Loucy (cell line): Measurements from ENCODE around the gene XKR7.
"Not testable (repeated sequence)": the region's sequence is repeated elsewhere in the genome, so short reads cannot be mapped to it uniquely, and the experiment has no call there.

Experiments
- H2AFZ ChIP-seq: fragments of 200-600 bp; sonication (generic); 2 replicates; pipeline ENCODE4 v1.6.0; 2016; ENCODE audit warnings: antibody characterized with exemption, mild to moderate bottlenecking, low read length, moderate library complexity
- H3F3A ChIP-seq: fragments of 200-600 bp; 2 replicates; pipeline ENCODE4 v1.6.0; 2016; ENCODE audit warnings: antibody characterized with exemption, low read depth, mild to moderate bottlenecking
- H3K27me3 ChIP-seq: fragments of 200-600 bp; sonication (generic); 2 replicates; pipeline ENCODE4 v1.6.1; 2014; ENCODE audit warnings: low read length, mild to moderate bottlenecking; ENCODE audit not compliant: insufficient read depth, poor library complexity, severe bottlenecking
- H3K36me3 ChIP-seq: fragments of 200-600 bp; sonication (generic); 2 replicates; pipeline ENCODE4 v1.6.1; 2016; ENCODE audit warnings: low read length; ENCODE audit not compliant: insufficient read depth
- H3K4me1 ChIP-seq: fragments of 200-600 bp; sonication (generic); 2 replicates; pipeline ENCODE4 v1.5.1; 2014; ENCODE audit warnings: low read length, mild to moderate bottlenecking; ENCODE audit not compliant: insufficient read depth, poor library complexity, severe bottlenecking
- H3K4me2 ChIP-seq: fragments of 200-600 bp; sonication (generic); 2 replicates; pipeline ENCODE4 v1.6.0; 2014; ENCODE audit warnings: antibody characterized with exemption, low read length, low read depth, mild to moderate bottlenecking; ENCODE audit not compliant: poor library complexity, severe bottlenecking
- H3K4me3 ChIP-seq: fragments of 200-600 bp; sonication (generic); 2 replicates; pipeline ENCODE4 v1.5.1; 2014; ENCODE audit warnings: low read length, mild to moderate bottlenecking, mixed read lengths; ENCODE audit not compliant: poor library complexity, severe bottlenecking
- H3K79me2 ChIP-seq: fragments of 200-600 bp; sonication (generic); 2 replicates; pipeline ENCODE4 v1.6.1; 2014; ENCODE audit warnings: low read length; ENCODE audit not compliant: insufficient read depth
- H3K9ac ChIP-seq: fragments of 200-600 bp; sonication (generic); 2 replicates; pipeline ENCODE4 v1.6.0; 2014; ENCODE audit warnings: mild to moderate bottlenecking, low read depth, low read length, moderate library complexity; ENCODE audit not compliant: poor library complexity, severe bottlenecking
- H3K9me2 ChIP-seq: fragments of 200-600 bp; sonication (generic); replicated peaks from 2 replicates; pipeline ENCODE4 v1.6.1; 2016; ENCODE audit warnings: low read depth, low read length, mixed read lengths
- H3K9me3 ChIP-seq: fragments of 200-600 bp; sonication (generic); 2 replicates; pipeline ENCODE4 v1.6.1; 2014; ENCODE audit warnings: mild to moderate bottlenecking, antibody characterized with exemption, low read length, low read depth; ENCODE audit not compliant: insufficient read depth
- H4K20me1 ChIP-seq: fragments of 200-600 bp; sonication (generic); 2 replicates; pipeline ENCODE4 v1.6.0; 2014; ENCODE audit warnings: antibody characterized with exemption, low read length, mild to moderate bottlenecking; ENCODE audit not compliant: insufficient read depth, poor library complexity, severe bottlenecking
- CTCF ChIP-seq: fragments of 200-600 bp; sonication (generic); conservative IDR thresholded peaks from 2 replicates; pipeline ENCODE4 v1.5.1; 2014; ENCODE audit warnings: mild to moderate bottlenecking, antibody characterized with exemption, low read length
- EZH2phosphoT487 ChIP-seq: fragments of 200-600 bp; IDR thresholded peaks from 2 replicates; pipeline ENCODE4 v1.6.1; 2018; ENCODE audit warnings: antibody characterized with exemption, mild to moderate bottlenecking, moderate library complexity, borderline replicate concordance

XKR7 gene

DNA sequence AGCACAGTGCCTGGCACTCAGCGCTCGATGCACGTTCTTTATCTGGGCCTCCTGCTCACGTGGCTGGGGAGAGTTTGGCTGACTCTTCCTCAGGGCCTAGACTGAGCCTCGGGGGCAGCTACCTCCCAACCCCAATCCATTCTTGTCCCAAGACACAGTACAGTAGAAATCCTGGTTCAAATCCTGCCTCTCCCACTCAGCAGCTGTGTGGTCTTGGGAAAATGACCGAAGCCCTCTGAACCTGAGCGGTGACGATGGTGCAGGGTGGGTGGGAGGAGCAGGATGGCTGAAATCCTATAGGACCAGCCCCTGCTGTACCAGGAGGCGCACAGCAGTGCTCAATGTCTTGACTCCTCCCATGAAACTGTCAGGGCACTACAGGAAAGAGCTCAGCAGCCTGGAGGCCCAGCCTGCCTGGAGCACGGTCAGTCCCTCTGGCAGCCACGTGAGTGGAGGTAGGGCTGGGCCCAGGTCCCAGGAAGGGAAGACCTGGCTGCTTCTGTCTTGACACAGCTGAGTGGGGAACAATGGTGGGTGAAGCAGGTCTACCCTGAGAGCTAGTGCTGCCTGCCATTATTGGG is 47.6 kb upstream of the XKR7 start:
- Histone ChIP-seq H2AFZ (no peak overlapping the region), H3K9me2 (no peaks in the 10 kb centered on the region), H3K4me3 (no peak overlapping the region), H3K36me3 (no peaks in the 10 kb centered on the region), H4K20me1 (no peaks in the 10 kb centered on the region), H3K9ac (no peak overlapping the region), H3K4me1 (peaks cover 4% of the 10 kb centered on the region), H3K4me2 (no peak overlapping the region), H3K9me3 (no peaks in the 10 kb centered on the region), H3K79me2 (no peaks in the 10 kb centered on the region), H3F3A (no peaks in the 10 kb centered on the region), H3K27me3 (no peaks in the 10 kb centered on the region)
- TF ChIP-seq EZH2phosphoT487 (no peak), CTCF (no peak)

DNA sequence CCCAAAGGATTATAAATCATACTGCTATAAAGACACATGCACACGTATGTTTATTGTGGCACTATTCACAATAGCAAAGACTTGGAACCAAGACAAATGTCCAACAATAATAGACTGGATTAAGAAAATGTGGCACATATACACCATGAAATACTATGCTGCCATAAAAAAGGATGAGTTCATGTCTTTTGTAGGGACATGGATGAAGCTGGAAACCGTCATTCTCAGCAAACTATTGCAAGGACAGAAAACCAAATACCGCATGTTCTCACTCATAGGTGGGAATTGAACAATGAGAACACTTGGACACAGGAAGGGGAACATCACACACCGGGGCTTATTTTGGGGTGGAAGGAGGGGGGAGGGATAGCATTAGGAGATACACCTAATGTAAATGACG is 46.5 kb upstream of the XKR7 start:
- not testable (repeated sequence) for H2AFZ ChIP-seq, H3K9ac ChIP-seq, H3K4me1 ChIP-seq, H3K27me3 ChIP-seq, H3K4me2 ChIP-seq, H3K9me2 ChIP-seq, H3K79me2 ChIP-seq, H3K36me3 ChIP-seq, H3K9me3 ChIP-seq, H3K4me3 ChIP-seq, H4K20me1 ChIP-seq, H3F3A ChIP-seq

DNA sequence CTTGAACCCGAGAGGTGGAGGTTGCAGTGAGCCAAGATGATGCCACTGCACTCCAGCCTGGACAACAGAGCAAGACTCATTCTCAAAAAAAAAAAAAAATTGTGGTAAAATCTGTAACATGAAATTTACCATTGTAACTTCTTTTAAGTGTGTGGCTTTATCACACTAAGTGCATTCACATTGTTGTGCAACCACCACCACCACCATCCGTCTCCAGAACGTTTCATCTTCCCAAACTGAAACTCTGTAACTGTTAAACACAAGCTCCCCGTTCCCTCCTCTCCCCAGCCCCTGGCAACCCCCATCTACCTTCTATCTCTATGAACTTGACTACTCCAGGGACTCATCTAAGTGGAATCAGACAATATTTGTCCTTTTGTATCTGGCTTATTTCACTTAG is 45.8 kb upstream of the XKR7 start:
- no peaks in the 10 kb centered on the region for H3K36me3 ChIP-seq
- H3K4me2 ChIP-seq: no peak overlapping the region
- H3K4me3 ChIP-seq: no peak overlapping the region
- H3K9ac ChIP-seq: no peak overlapping the region
- H3K4me1 ChIP-seq: peaks cover 4% of the 10 kb centered on the region
- TF ChIP-seq CTCF: no peak
- no peak for TF ChIP-seq EZH2phosphoT487
- H2AFZ ChIP-seq: no peak overlapping the region
- H3K9me2 ChIP-seq: no peaks in the 10 kb centered on the region
- no peaks in the 10 kb centered on the region for H3K27me3 ChIP-seq
- H3K79me2 ChIP-seq: no peaks in the 10 kb centered on the region
- H3F3A ChIP-seq: no peaks in the 10 kb centered on the region
- H3K9me3 ChIP-seq: no peaks in the 10 kb centered on the region
- no peaks in the 10 kb centered on the region for H4K20me1 ChIP-seq

GRCh38 chr20:31922588-31922987 is 45.4 kb upstream of the XKR7 start:
- no peaks in the 10 kb centered on the region for H3K9me3 ChIP-seq
- no peak overlapping the region for H3K4me2 ChIP-seq

More at GRCh38 chr20:31922588-31922987, 45.4 kb upstream of the XKR7 start:
- no peaks in the 10 kb centered on the region for H3F3A ChIP-seq
- H3K79me2 ChIP-seq: no peaks in the 10 kb centered on the region
- H4K20me1 ChIP-seq: no peaks in the 10 kb centered on the region
- H3K36me3 ChIP-seq: no peaks in the 10 kb centered on the region
- TF ChIP-seq EZH2phosphoT487 (no peak), CTCF (no peak)
- no peak overlapping the region for H3K4me3 ChIP-seq
- H3K9me2 ChIP-seq: no peaks in the 10 kb centered on the region
- peaks cover 4% of the 10 kb centered on the region for H3K4me1 ChIP-seq
- no peak overlapping the region for H2AFZ ChIP-seq
- no peaks in the 10 kb centered on the region for H3K27me3 ChIP-seq
- H3K9ac ChIP-seq: no peak overlapping the region
